ENCODE measurements around the gene IRAK1BP1.

Gene IRAK1BP1, protein sequence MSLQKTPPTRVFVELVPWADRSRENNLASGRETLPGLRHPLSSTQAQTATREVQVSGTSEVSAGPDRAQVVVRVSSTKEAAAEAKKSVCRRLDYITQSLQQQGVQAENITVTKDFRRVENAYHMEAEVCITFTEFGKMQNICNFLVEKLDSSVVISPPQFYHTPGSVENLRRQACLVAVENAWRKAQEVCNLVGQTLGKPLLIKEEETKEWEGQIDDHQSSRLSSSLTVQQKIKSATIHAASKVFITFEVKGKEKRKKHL

DNA sequence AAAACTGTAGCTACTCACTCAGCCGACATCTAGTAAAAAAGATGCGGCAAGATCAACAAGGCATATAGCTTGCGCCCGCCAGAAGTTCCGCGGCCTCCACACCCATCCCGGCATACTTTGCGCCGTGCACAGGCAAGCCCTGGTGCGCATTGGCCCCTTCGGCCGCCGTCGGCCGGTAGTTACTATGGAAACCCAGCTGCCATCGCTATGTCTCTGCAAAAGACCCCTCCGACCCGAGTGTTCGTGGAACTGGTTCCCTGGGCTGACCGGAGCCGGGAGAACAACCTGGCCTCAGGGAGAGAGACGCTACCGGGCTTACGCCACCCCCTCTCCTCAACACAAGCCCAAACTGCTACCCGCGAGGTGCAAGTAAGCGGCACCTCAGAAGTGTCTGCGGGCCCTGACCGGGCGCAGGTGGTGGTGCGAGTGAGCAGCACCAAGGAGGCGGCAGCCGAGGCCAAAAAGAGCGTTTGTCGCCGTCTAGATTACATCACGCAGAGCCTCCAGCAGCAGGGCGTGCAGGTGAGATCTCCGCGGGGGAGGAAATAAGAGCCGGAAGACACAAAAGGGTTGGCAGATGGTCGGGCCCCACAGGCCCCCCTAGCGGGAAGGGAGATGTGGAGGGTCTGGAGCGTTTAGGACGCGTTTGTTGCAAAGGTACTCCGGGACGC, at the start of gene IRAK1BP1:
TSS of gene IRAK1BP1 (plus strand) at position 182 of the 671 bp plus-strand sequence. CDS start at position 208, 26 bp downstream.
- Mint-ChIP-seq H3K27ac (peak within 1 kb of the TSS; percentile 93), H3K27me3 (no peaks in the 10 kb centered on the region), H3K36me3 (peaks cover 2% of the 10 kb centered on the region), H3K4me1 (peaks cover 3% of the 10 kb centered on the region), H3K9me3 (no peaks in the 10 kb centered on the region), H3K4me3 (peak within 1 kb of the TSS; percentile 94)
- DNase-seq (ENCODE audit: low spot score in 2 of 2) = peak; percentile 76
- ATAC-seq (ENCODE audit: low read depth) = peak; percentile 89

DNA sequence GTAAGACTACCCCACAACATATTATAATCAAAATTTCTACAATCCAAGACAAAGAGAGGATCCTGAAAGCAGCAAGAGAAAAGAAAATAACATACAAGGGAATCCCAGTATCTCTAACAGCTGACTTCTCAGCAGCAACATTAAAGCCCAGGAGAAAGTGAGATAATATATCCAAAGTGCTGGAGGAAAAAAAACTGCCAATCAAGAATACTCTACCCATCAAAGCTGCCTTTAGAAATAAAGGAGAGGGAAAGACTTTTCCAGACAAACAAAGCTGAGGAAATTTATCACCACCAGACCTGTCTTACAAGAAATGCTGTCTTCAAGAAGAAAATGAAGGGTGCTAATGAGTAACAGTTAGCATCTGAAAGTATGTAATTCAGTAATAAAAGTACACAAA, 43.3 kb upstream of the IRAK1BP1 start:
- no peak overlapping the region for H3K4me3 Mint-ChIP-seq
- no peak for ATAC-seq (ENCODE audit: low read depth)

DNA sequence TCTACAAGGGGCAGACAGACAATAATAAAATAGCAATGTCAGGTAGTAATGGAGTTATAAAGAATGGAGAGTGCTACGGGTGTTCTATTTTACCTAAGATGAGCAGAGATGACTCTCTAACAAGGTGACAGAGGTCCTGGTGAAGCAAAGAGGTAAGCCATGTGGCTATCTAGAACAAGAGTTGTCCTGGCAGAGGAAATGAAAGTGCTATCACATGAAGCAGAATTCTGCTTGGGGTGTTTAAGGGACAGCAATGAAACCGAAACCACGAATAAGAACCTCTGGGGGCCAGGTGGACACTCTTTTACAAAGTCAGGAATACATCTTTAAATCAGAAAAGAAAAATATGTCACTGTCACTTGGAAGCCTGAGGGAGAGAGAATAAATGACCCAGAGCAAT, 37.9 kb upstream of the IRAK1BP1 start:
- Mint-ChIP-seq H3K27me3 (peaks cover 4% of the 10 kb centered on the region), H3K27ac (no peak overlapping the region), H3K36me3 (no peaks in the 10 kb centered on the region), H3K4me3 (no peak overlapping the region), H3K4me1 (no peaks in the 10 kb centered on the region), H3K9me3 (no peaks in the 10 kb centered on the region)
- DNase-seq (ENCODE audit: low spot score in 2 of 2) (no peak), ATAC-seq (ENCODE audit: low read depth) (no peak)

More for the DNA sequence above, 43.3 kb upstream of the IRAK1BP1 start:
- Mint-ChIP-seq H3K27me3 (peaks cover 4% of the 10 kb centered on the region), H3K36me3 (no peaks in the 10 kb centered on the region), H3K9me3 (peaks cover 7% of the 10 kb centered on the region), H3K4me1 (no peaks in the 10 kb centered on the region), H3K27ac (no peak overlapping the region)
- DNase-seq (ENCODE audit: low spot score in 2 of 2) = no peak

DNA sequence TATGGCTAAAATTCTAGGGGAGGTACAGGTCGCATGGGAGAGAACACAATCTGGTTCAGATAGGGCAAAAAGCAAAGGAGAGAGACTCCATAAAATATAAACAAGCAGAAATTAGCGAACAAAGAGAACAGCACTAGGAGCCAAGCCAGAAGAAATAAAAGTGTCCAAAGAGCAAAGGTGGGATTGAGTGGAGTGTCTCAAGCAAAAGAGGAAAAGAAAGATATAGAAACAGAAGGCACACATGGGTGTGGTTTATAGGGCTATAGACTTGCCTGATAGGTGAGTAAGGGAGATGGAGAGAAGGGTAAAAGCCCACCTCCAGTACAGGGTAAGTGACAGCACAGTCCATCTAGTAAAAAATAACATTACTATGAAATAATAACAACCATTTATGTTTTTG, 36.5 kb upstream of the IRAK1BP1 start:
- no peaks in the 10 kb centered on the region for H3K9me3 Mint-ChIP-seq
- H3K4me1 Mint-ChIP-seq = no peaks in the 10 kb centered on the region
- no peak overlapping the region for H3K4me3 Mint-ChIP-seq
- no peak for ATAC-seq (ENCODE audit: low read depth)
- no peaks in the 10 kb centered on the region for H3K36me3 Mint-ChIP-seq
- DNase-seq (ENCODE audit: low spot score in 2 of 2) = no peak
- no peak overlapping the region for H3K27ac Mint-ChIP-seq
- H3K27me3 Mint-ChIP-seq = peaks cover 4% of the 10 kb centered on the region

DNA sequence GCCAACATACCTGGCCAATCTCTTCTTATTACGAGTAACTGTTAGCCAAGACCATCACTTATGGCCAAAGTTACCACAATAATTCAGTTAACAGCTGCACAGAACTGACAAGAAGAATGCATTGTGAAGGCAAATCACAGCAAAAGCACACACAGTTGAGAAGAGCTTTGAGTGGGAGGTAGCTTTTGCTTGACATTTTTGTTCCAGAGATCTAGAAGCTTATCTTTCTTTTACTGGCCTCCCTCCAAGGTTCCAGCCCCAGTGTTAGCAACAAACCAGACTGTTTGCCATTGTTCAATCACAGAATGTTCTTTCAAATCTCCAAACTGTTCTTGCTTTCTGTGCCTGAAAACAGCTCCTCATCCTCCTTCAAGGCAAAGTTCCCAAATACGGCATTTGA, 35.9 kb upstream of the IRAK1BP1 start:
- ATAC-seq (ENCODE audit: low read depth) (no peak), DNase-seq (ENCODE audit: low spot score in 2 of 2) (no peak)
- Mint-ChIP-seq H3K9me3 (no peaks in the 10 kb centered on the region), H3K4me1 (no peaks in the 10 kb centered on the region), H3K27ac (no peak overlapping the region), H3K4me3 (no peak overlapping the region), H3K27me3 (peaks cover 4% of the 10 kb centered on the region), H3K36me3 (no peaks in the 10 kb centered on the region)

DNA sequence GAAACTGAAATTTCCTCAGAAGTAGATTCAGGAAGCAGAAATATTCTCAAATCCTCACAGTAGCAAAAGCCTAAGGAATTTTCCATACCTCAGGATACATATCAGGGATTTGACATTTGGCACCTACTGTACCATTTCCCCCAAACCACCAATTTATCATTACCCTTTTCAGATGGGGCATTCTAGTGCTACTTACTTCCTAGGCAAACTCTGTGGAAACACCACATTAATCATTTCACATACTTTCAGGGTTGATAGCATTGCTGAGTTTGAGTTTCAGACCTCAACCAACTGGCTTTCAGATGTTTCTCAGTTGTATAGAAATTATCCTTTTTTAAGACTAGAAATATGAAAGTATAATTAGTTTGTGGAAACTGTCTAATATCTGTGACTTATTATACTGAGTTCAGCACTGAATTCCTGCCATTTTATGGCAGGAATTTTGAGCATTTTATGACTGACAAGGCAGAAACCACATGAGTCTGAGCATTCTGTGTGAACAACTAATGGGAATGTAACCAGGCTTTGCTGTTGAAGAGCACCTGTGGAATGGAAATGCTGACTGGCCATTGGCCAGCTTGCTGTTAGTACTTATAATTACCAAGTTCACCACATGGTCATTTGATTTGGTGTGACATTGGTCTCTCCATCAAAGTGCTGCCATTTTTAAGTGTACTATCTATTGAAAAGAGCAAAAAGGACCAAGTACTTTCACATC, 35.1 kb upstream of the IRAK1BP1 start:
- Mint-ChIP-seq H3K4me1 (no peaks in the 10 kb centered on the region), H3K27me3 (peaks cover 4% of the 10 kb centered on the region), H3K36me3 (no peaks in the 10 kb centered on the region), H3K4me3 (no peak overlapping the region), H3K27ac (no peak overlapping the region), H3K9me3 (no peaks in the 10 kb centered on the region)
- no peak for ATAC-seq (ENCODE audit: low read depth)
- DNase-seq (ENCODE audit: low spot score in 2 of 2) = no peak

DNA sequence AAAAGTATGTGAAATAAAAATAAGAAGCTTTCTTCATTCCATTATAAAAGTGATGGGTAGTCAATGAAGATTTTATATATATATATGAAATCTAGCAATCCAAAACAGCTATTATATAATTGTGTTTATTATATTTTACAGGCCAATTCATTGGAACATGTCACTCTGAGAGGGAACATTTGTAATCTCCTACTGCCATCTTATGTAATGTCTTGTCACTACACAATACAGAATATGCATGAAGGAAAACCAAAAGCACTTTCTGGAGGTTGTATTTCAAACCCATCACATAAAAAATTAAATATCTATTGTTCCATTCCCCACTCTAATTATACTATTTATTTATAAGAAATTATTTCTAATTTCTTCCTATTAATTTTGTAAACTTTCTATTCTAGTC, 31.5 kb upstream of the IRAK1BP1 start:
- DNase-seq (ENCODE audit: low spot score in 2 of 2) (no peak), ATAC-seq (ENCODE audit: low read depth) (no peak)
- Mint-ChIP-seq H3K36me3 (no peaks in the 10 kb centered on the region), H3K27me3 (peaks cover 1% of the 10 kb centered on the region), H3K4me1 (no peaks in the 10 kb centered on the region), H3K4me3 (no peak overlapping the region), H3K27ac (no peak overlapping the region), H3K9me3 (peaks cover 3% of the 10 kb centered on the region)

DNA sequence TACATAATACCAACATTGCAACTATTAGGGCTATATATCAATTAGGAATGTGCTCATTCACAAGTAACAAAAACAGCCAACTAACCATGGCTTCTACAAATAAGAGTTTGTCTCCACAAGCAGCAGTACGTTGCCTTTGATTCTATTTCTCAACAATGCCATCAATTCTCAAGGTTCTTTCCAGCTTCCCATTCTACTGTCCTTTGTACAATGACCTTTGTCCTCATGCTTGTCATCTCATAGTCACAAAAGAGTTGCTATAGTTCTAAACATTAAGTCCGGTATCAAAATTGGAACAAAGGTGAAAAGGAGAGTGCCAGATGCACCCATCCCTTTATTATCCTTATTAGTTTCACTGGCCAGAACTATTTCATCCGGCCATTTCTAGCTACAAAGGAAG, 30.8 kb upstream of the IRAK1BP1 start:
- Mint-ChIP-seq H3K4me3 (no peak overlapping the region), H3K27me3 (peaks cover 1% of the 10 kb centered on the region), H3K9me3 (peaks cover 3% of the 10 kb centered on the region), H3K36me3 (no peaks in the 10 kb centered on the region), H3K4me1 (no peaks in the 10 kb centered on the region), H3K27ac (no peak overlapping the region)
- ATAC-seq (ENCODE audit: low read depth) = no peak
- DNase-seq (ENCODE audit: low spot score in 2 of 2) = no peak

DNA sequence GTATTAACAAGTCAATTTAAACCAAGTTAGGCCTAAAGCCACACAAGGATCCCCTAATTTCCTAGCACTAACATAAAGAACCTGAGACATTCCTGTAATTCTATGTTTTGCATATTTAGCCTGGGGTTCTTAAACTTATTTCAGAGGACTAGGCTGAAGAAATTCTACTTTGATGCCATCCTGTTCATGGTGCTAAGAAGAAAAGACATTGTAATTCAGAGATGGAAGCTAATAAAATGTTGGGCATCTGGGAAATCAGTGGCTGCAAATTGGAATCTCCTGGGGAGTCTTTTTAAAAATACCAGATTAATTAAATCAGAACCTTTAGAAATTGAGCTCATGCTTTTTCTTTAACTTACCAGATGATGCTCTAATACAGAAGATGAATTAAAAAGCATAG, 26.2 kb upstream of the IRAK1BP1 start:
- no peak for ATAC-seq (ENCODE audit: low read depth)
- H3K36me3 Mint-ChIP-seq = no peaks in the 10 kb centered on the region
- H3K27ac Mint-ChIP-seq = no peak overlapping the region
- H3K4me3 Mint-ChIP-seq = no peak overlapping the region
- DNase-seq (ENCODE audit: low spot score in 2 of 2) = no peak
- no peaks in the 10 kb centered on the region for H3K4me1 Mint-ChIP-seq
- H3K27me3 Mint-ChIP-seq = peaks cover 1% of the 10 kb centered on the region
- peaks cover 3% of the 10 kb centered on the region for H3K9me3 Mint-ChIP-seq

DNA sequence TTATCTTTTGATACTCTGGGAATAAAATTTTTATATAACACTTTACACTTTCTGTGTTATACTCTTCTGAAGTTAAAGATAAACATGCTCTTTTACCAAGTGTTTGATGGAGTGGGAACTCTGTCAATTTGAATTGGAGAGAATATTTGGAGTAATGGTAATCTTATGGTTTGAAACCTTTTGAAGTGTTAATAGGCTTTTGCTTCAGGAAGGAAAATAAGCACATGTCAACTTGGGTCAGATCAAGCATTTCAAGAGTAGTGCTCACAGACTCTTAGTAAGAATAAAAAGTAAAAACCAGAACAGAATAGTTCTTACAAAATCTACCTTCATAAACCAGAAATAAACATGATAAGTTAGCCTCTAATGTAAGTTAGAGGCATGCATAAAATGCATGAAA, 24.4 kb upstream of the IRAK1BP1 start:
- no peak for ATAC-seq (ENCODE audit: low read depth)

DNA sequence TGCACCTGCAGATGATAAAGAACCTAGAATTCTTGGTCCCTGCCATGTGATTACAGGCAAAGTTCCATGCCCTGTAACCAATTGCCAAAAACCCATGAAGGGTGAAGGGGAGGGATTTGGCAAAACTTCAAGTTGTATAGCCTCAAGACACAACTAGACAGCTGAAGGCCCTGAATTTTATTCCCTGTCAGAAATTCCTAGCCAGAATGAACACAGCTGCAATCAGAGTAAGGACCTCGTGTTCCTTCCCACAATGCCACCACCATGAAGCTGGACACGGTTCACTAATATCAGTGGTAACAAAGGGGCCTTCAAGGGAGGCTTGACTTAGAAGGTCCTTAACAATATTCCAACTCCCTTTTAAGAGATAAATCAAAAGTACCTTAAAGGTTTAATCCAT, 22.5 kb upstream of the IRAK1BP1 start:
- Mint-ChIP-seq H3K36me3 (no peaks in the 10 kb centered on the region), H3K27ac (no peak overlapping the region), H3K4me1 (no peaks in the 10 kb centered on the region), H3K4me3 (no peak overlapping the region), H3K9me3 (peaks cover under 1% of the 10 kb centered on the region), H3K27me3 (no peaks in the 10 kb centered on the region)
- ATAC-seq (ENCODE audit: low read depth) (no peak), DNase-seq (ENCODE audit: low spot score in 2 of 2) (no peak)

More for the DNA sequence above, 24.4 kb upstream of the IRAK1BP1 start:
- Mint-ChIP-seq H3K27me3 (peaks cover 1% of the 10 kb centered on the region), H3K27ac (no peak overlapping the region), H3K9me3 (peaks cover 3% of the 10 kb centered on the region), H3K4me3 (no peak overlapping the region), H3K36me3 (no peaks in the 10 kb centered on the region), H3K4me1 (no peaks in the 10 kb centered on the region)
- no peak for DNase-seq (ENCODE audit: low spot score in 2 of 2)

DNA sequence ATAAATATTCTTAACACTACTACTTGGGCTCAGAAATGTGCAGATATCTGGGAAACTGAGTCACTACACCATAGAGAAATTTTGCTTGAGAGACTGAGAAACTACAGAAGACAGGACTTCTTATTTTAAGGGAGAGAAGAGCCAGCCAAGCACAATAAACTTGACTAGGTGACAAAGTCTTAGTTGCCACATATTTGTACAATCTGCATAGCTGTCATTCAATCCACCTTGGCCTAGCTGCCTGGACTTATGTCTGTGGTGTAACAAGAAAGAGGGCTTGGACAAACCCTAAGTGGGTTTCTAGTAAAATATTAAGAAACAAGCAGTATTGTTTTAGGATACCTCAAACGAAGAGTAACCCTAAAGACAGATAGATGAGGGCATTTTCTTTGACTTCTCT, 21.8 kb upstream of the IRAK1BP1 start:
- DNase-seq (ENCODE audit: low spot score in 2 of 2) (no peak), ATAC-seq (ENCODE audit: low read depth) (no peak)
- Mint-ChIP-seq H3K36me3 (peaks cover 3% of the 10 kb centered on the region), H3K4me1 (no peaks in the 10 kb centered on the region), H3K4me3 (no peak overlapping the region), H3K27ac (no peak overlapping the region), H3K9me3 (no peaks in the 10 kb centered on the region), H3K27me3 (no peaks in the 10 kb centered on the region)

DNA sequence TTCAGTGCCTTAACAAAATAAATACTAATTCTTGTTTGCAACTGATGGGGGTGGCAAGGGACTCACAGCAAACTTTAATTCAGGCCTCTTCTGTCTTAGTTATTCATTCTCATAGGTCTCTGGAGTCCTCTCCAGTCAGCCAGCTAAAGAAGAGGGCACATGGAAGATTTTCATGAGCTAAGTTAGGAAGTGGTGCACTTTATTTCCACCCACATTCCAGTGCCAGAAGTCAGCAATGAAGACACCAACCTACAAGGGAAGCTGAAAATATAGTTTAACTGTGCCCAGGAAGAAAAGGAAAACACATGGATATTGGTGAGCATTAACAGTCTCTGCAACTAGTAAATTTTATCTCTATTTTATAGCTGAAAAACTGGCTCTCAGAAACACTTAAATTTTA, 16.7 kb upstream of the IRAK1BP1 start:
- H3K9me3 Mint-ChIP-seq = no peaks in the 10 kb centered on the region
- no peaks in the 10 kb centered on the region for H3K4me1 Mint-ChIP-seq
- DNase-seq (ENCODE audit: low spot score in 2 of 2) = no peak
- H3K27ac Mint-ChIP-seq = no peak overlapping the region
- no peak overlapping the region for H3K4me3 Mint-ChIP-seq
- ATAC-seq (ENCODE audit: low read depth) = no peak
- no peaks in the 10 kb centered on the region for H3K27me3 Mint-ChIP-seq
- peaks cover 4% of the 10 kb centered on the region for H3K36me3 Mint-ChIP-seq

DNA sequence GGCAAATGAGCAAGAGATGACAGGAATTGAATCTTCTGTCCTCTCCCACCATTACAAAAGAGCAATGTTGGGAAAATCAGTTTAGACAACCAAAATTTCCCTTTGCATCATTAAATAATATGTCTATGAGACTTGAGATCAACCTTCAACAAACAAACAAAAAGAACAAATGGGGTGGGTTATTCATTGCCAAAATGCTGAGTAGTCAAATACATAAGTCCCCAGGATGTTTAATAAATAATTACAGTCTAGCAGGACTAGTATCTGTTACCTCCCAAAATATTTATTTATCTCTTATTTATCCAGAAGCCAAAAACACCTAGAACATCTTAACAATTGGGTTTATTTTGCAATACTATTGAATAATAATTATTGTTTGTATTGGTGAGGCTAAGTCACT, 16.2 kb upstream of the IRAK1BP1 start:
- Mint-ChIP-seq H3K4me1 (no peaks in the 10 kb centered on the region), H3K4me3 (no peak overlapping the region), H3K9me3 (no peaks in the 10 kb centered on the region), H3K36me3 (peaks cover 4% of the 10 kb centered on the region), H3K27me3 (no peaks in the 10 kb centered on the region), H3K27ac (no peak overlapping the region)
- ATAC-seq (ENCODE audit: low read depth) (no peak), DNase-seq (ENCODE audit: low spot score in 2 of 2) (no peak)

Data from memory B cell (primary cell).